DND-41 (cell line): ENCODE measurements around the gene TXNL1.
A peak's percentile ranks its signal among the peaks of the same experiment; 100 is the strongest.

Experiments
- ATAC-seq: fragments of 200-7000 bp; cut with Tn5 transposase; 3 replicates; pipeline ENCODE4 v1.9.1; 2021; ENCODE audit warnings: low read depth; ENCODE audit not compliant: insufficient read depth
- DNase-seq: peaks from one replicate; pipeline ENCODE4 v3.0.0-alpha.2; 2020
- H2AFZ ChIP-seq: 2 replicates; pipeline ENCODE4 v1.6.0; 2012; ENCODE audit warnings: low read depth, low read length
- H3K27ac ChIP-seq: 2 replicates; pipeline ENCODE4 v1.5.1; 2012; ENCODE audit warnings: low read length, inconsistent platforms
- H3K27me3 ChIP-seq: fragments of 200-600 bp; sonication (generic); 2 replicates; pipeline ENCODE4 v1.6.0; 2012; ENCODE audit warnings: low read length, mild to moderate bottlenecking, inconsistent platforms; ENCODE audit not compliant: insufficient read depth, poor library complexity
- H3K36me3 ChIP-seq: 2 replicates; pipeline ENCODE4 v1.5.1; 2012; ENCODE audit warnings: low read length, inconsistent platforms; ENCODE audit not compliant: insufficient read depth
- H3K4me1 ChIP-seq: 2 replicates; pipeline ENCODE4 v1.5.1; 2012; ENCODE audit warnings: mild to moderate bottlenecking, low read length; ENCODE audit not compliant: insufficient read depth
- H3K4me2 ChIP-seq: 2 replicates; pipeline ENCODE4 v1.6.0; 2012; ENCODE audit warnings: mild to moderate bottlenecking, moderate library complexity, low read length, inconsistent platforms; ENCODE audit not compliant: insufficient read depth
- H3K4me3 ChIP-seq, 2 experiments: fragments of 200-600 bp in 1 of 2; shearing (Covaris generic) in 1 of 2; 2 replicates each; pipeline ENCODE4 v1.5.1; 2012 to 2016; ENCODE audit warnings: inconsistent platforms in 2 of 2, low read length in 2 of 2, mild to moderate bottlenecking in 2 of 2, low read depth in 1 of 2, moderate library complexity in 1 of 2
- H3K79me2 ChIP-seq: 2 replicates; pipeline ENCODE4 v1.6.0; 2012; ENCODE audit warnings: low read length, inconsistent platforms; ENCODE audit not compliant: insufficient read depth
- H3K9ac ChIP-seq: 2 replicates; pipeline ENCODE4 v1.6.0; 2012; ENCODE audit warnings: low read depth, mild to moderate bottlenecking, inconsistent platforms, low read length, moderate library complexity
- H3K9me3 ChIP-seq: 2 replicates; pipeline ENCODE4 v1.5.1; 2012; ENCODE audit warnings: low read length, moderate library complexity, mild to moderate bottlenecking, inconsistent platforms; ENCODE audit not compliant: insufficient read depth, severe bottlenecking
- H4K20me1 ChIP-seq: 2 replicates; pipeline ENCODE4 v1.6.0; 2012; ENCODE audit warnings: low read length; ENCODE audit not compliant: insufficient read depth
- CTCF ChIP-seq: IDR thresholded peaks from 2 replicates; pipeline ENCODE4 v1.5.1; 2012; ENCODE audit warnings: borderline replicate concordance, low read length, moderate library complexity, mild to moderate bottlenecking; ENCODE audit not compliant: poor library complexity, severe bottlenecking; ENCODE audit errors: extremely low read depth
- EZH2 ChIP-seq: IDR thresholded peaks from 3 replicates; pipeline ENCODE4 v1.6.1; 2012; ENCODE audit warnings: borderline replicate concordance, low read depth, mild to moderate bottlenecking, moderate library complexity, low read length, inconsistent platforms; ENCODE audit not compliant: severe bottlenecking

TXNL1 gene

GRCh38 chr18:56565551-56566345, 72.6 kb downstream of the TXNL1 start:
- Histone ChIP-seq H4K20me1 (no peaks in the 10 kb centered on the region), H3K9ac (no peak overlapping the region), H2AFZ (no peak overlapping the region), H3K27ac (no peak overlapping the region), H3K4me3 (no peak overlapping the region), H3K4me1 (no peaks in the 10 kb centered on the region), H3K4me2 (no peak overlapping the region), H3K27me3 (no peaks in the 10 kb centered on the region), H3K79me2 (no peaks in the 10 kb centered on the region), H3K36me3 (no peaks in the 10 kb centered on the region), H3K9me3 (no peaks in the 10 kb centered on the region)
- DNase-seq (no peak), ATAC-seq (no peak)
- no peak for TF ChIP-seq EZH2
- no peak for TF ChIP-seq CTCF

- H3K4me1 ChIP-seq, result no peaks in the 10 kb centered on the region
- no peaks in the 10 kb centered on the region for H3K79me2 ChIP-seq
- no peaks in the 10 kb centered on the region for H3K27me3 ChIP-seq
- DNase-seq (no peak), ATAC-seq (no peak)
- no peaks in the 10 kb centered on the region for H3K36me3 ChIP-seq
- H3K27ac ChIP-seq, result no peak overlapping the region
- H4K20me1 ChIP-seq, result no peaks in the 10 kb centered on the region
- no peak overlapping the region for H2AFZ ChIP-seq
- H3K9me3 ChIP-seq, result no peaks in the 10 kb centered on the region
- H3K9ac ChIP-seq, result no peak overlapping the region
- TF ChIP-seq EZH2, result no peak
- no peak for TF ChIP-seq CTCF
- H3K4me2 ChIP-seq, result no peak overlapping the region
- H3K4me3 ChIP-seq, result no peak overlapping the region
Observed at GRCh38 chr18:56565046-56565445, 73.3 kb downstream of the TXNL1 start.

GRCh38 chr18:56563568-56563967, 74.8 kb downstream of the TXNL1 start:
- ATAC-seq, result no peak
- Histone ChIP-seq H3K36me3 (no peaks in the 10 kb centered on the region), H3K27ac (no peak overlapping the region), H3K4me2 (no peak overlapping the region), H3K27me3 (no peaks in the 10 kb centered on the region), H3K79me2 (no peaks in the 10 kb centered on the region), H4K20me1 (no peaks in the 10 kb centered on the region), H3K9me3 (no peaks in the 10 kb centered on the region), H3K9ac (no peak overlapping the region), H2AFZ (no peak overlapping the region), H3K4me1 (no peaks in the 10 kb centered on the region), H3K4me3 (no peak overlapping the region)
- DNase-seq, result no peak
- TF ChIP-seq EZH2, result no peak
- peak; percentile 17 for TF ChIP-seq CTCF
